Body of pancreas (tissue), 4 donors: ENCODE measurements around the gene FGF2.
"Not testable (repeated sequence)": the region's sequence is repeated elsewhere in the genome, so short reads cannot be mapped to it uniquely, and the experiment has no call there.

ENCODE experiments used
- CTCF ChIP-seq, 7 experiments: fragments of 450-650 bp in 4 of 7; fragments of 200-600 bp in 3 of 7; sonication (generic) in 3 of 7; IDR thresholded peaks; one replicate each; pipeline ENCODE4 v1.5.1; 2016 to 2019; ENCODE audit warnings: antibody characterized with exemption in 7 of 7
- POLR2A ChIP-seq, 3 donors: fragments of 450-650 bp; IDR thresholded peaks; one replicate each; pipeline ENCODE4 v1.6.1; 2016; ENCODE audit warnings: antibody characterized with exemption in 3 of 3, mild to moderate bottlenecking in 2 of 3

- not testable (repeated sequence) for TF ChIP-seq CTCF, POLR2A (IDR thresholded peaks at IDR 0.05)
Observed at GRCh38 chr4:122786296-122786695, 40.3 kb upstream of the FGF2 start.
